Osteoblast (primary cell): ENCODE results near the gene MPST. TPM values are rescaled to one million over a fixed set of nuclear protein-coding genes. Genes with fewer than 3 reads are reported as not detected.

Experiments used
- DNase-seq: peaks from one replicate; pipeline ENCODE4 v3.0.0; 2011; ENCODE audit warnings: low spot score, mixed read lengths; ENCODE audit not compliant: insufficient read length; ENCODE audit errors: missing footprints
- H2AFZ ChIP-seq: 2 replicates; pipeline ENCODE4 v1.6.0; 2011; ENCODE audit warnings: mild to moderate bottlenecking, low read length
- H3K27ac ChIP-seq: 2 replicates; pipeline ENCODE4 v1.5.1; 2011; ENCODE audit warnings: mild to moderate bottlenecking, low read depth, low read length, moderate library complexity
- H3K27me3 ChIP-seq: 2 replicates; pipeline ENCODE4 v1.6.0; 2012; ENCODE audit warnings: mild to moderate bottlenecking, control low read depth, inconsistent platforms, low read length, moderate library complexity; ENCODE audit not compliant: insufficient read depth
- H3K36me3 ChIP-seq: 2 replicates; pipeline ENCODE4 v1.5.1; 2011; ENCODE audit warnings: mild to moderate bottlenecking, low read length, control low read depth, moderate library complexity; ENCODE audit not compliant: insufficient read depth
- H3K4me1 ChIP-seq: 2 replicates; pipeline ENCODE4 v1.5.1; 2011; ENCODE audit warnings: mild to moderate bottlenecking, low read length, control low read depth, moderate library complexity; ENCODE audit not compliant: insufficient read depth
- H3K4me2 ChIP-seq: 2 replicates; pipeline ENCODE4 v1.6.0; 2011; ENCODE audit warnings: mild to moderate bottlenecking, low read length; ENCODE audit not compliant: insufficient read depth
- H3K4me3 ChIP-seq: fragments of 200-600 bp; sonication (generic); 3 replicates; pipeline ENCODE4 v1.5.1; 2012; ENCODE audit warnings: mild to moderate bottlenecking, low read length, inconsistent platforms; ENCODE audit not compliant: insufficient read depth
- H3K79me2 ChIP-seq: 2 replicates; pipeline ENCODE4 v1.6.0; 2012; ENCODE audit warnings: mild to moderate bottlenecking, low read length, control low read depth, inconsistent platforms; ENCODE audit not compliant: insufficient read depth
- H3K9me3 ChIP-seq: 2 replicates; pipeline ENCODE4 v1.5.1; 2011; ENCODE audit warnings: low read depth, low read length, control low read depth
- H4K20me1 ChIP-seq: 2 replicates; pipeline ENCODE4 v1.6.0; 2012; ENCODE audit warnings: mild to moderate bottlenecking, low read length, control low read depth; ENCODE audit not compliant: insufficient read depth
- total RNA-seq: library from RNA; depleted of rRNA; stranded (reverse); fragments of >200 nt; gene quantifications from 2 replicates; pipeline ENCODE4 v1.2.3, GENCODE V29; 2012
- TF ChIP-seq, protein P1 (sequence below): IDR thresholded peaks from 2 replicates; pipeline ENCODE4 v1.5.1; 2011; ENCODE audit warnings: mild to moderate bottlenecking, low read depth, low read length, moderate library complexity; ENCODE audit errors: extremely low read depth

The MPST gene
- total RNA-seq, 1 donor = 91.6 TPM

DNA sequence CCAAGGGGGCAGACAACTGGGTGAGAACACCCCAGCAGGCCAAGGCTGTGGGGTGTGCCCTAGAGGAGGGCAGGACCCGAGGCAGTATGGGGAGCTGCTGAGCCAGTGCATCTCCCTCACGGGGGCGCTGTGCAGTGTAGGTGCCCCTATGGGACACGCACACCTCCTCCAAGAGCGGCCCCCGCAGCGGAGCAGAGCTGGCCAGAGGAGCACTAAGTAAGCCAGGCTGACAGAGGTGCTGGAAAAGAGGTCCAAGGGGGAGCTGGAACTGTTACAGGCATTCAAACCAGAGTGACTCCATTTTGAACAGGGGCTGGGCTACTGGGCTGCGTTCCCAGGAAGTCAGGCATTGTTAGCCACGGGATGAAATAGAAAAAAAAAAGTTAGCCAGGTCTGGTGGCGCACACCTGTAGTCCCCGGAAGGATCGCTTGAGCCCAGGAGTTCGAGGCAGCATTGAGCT lies 42.1 kb upstream of the MPST start:
- TF ChIP-seq, protein P1, sequence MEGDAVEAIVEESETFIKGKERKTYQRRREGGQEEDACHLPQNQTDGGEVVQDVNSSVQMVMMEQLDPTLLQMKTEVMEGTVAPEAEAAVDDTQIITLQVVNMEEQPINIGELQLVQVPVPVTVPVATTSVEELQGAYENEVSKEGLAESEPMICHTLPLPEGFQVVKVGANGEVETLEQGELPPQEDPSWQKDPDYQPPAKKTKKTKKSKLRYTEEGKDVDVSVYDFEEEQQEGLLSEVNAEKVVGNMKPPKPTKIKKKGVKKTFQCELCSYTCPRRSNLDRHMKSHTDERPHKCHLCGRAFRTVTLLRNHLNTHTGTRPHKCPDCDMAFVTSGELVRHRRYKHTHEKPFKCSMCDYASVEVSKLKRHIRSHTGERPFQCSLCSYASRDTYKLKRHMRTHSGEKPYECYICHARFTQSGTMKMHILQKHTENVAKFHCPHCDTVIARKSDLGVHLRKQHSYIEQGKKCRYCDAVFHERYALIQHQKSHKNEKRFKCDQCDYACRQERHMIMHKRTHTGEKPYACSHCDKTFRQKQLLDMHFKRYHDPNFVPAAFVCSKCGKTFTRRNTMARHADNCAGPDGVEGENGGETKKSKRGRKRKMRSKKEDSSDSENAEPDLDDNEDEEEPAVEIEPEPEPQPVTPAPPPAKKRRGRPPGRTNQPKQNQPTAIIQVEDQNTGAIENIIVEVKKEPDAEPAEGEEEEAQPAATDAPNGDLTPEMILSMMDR = peak; percentile 44
- peaks cover 8% of the 10 kb centered on the region for H3K4me1 ChIP-seq
- DNase-seq = peak; percentile 86
- peak overlapping the region; percentile 90 for H3K4me2 ChIP-seq
- H3K27me3 ChIP-seq = peaks cover 4% of the 10 kb centered on the region
- H3K79me2 ChIP-seq = no peaks in the 10 kb centered on the region
- no peaks in the 10 kb centered on the region for H3K9me3 ChIP-seq
- peak overlapping the region; percentile 68 for H3K4me3 ChIP-seq
- no peaks in the 10 kb centered on the region for H3K36me3 ChIP-seq
- no peaks in the 10 kb centered on the region for H4K20me1 ChIP-seq
- peak overlapping the region; percentile 37 for H3K27ac ChIP-seq
- peak overlapping the region; percentile 97 for H2AFZ ChIP-seq

DNA sequence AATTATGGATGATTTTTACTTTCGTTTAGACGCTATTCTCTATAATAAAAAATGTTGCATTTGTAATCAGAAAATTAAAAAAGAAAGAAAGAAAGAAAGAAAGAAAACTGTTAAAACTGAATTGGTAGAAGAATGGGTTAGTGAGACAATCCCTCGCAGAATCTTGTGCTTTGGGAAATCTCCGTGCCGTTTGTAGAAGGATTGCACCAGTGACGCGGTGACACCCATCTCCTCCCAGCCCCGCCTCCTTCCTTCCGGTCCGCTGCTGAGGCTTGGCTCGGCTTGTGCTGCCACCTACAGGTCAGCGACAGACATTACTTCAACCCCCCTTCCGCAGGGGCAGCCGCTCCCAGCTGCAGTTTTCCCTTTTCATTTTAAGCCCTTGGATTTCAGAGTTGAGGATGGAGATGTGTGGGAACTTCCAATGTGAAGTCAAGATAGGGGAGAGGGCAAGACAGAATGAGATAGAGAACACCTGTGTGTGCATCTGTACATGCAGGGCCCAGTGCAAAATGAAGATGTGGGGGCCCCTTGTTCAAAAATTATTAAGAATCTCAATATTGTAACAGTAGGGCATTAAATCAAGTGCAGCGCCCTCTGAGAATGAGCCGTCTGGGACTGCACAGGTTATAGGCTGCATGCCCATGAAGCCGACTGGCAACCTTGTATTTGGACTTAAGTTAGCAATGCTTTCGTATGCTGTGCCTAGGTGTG lies 41.4 kb upstream of the MPST start:
- Histone ChIP-seq H3K4me3 (peak overlapping the region; percentile 68), H3K4me1 (peaks cover 8% of the 10 kb centered on the region), H4K20me1 (no peaks in the 10 kb centered on the region), H3K27ac (peak overlapping the region; percentile 37), H3K27me3 (peaks cover 8% of the 10 kb centered on the region), H3K4me2 (peak overlapping the region; percentile 90), H3K36me3 (no peaks in the 10 kb centered on the region), H3K79me2 (no peaks in the 10 kb centered on the region), H3K9me3 (no peaks in the 10 kb centered on the region), H2AFZ (peak overlapping the region; percentile 97)
- TF ChIP-seq, protein P1 = peak; percentile 88
- DNase-seq = peak; percentile 96

DNA sequence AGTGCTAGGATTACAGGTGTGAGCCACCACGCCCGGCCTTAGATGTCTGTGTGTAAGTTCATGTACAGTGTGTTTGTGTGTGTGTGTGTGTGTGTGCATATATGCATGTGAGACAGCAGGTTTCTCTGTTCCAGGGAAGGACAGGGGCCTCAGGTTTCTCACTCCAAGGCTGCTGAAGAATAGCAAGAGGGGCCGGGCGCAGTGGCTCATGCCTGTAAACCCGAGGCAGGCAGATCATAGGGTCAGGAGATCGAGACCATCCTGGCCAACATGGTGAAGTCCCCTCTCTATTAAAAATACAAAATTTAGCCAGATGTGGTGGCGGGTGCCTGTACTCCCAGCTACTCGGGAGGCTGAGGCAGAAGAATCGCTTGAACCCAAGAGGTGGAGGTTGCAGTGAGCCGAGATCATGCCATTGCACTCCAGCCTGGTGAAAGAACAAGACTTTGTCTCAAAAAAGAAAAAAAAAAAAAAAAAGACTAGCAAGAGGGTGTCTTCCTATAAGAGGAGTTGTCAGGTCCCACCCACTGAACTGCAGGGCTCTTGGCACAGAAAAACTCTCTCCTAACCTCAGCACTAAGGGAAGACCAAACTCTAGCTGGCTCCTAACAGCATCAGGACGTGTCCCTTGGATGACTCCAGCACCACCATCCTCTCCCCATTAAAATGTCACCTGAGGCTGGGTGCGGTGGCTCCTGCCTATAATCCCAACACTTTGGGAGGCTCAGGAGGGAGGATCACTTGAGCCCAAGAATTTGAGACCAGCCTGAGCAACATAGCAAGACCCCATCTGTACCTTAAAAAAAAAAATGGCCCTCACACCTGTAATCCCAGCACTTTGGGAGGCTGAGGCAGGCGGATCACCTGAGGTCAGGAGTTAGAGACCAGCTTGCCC lies 40.3 kb upstream of the MPST start:
- H3K4me3 ChIP-seq = no peak overlapping the region
- peaks cover 8% of the 10 kb centered on the region for H3K4me1 ChIP-seq
- TF ChIP-seq, protein P1 = no peak
- no peak for DNase-seq
- H3K36me3 ChIP-seq = no peaks in the 10 kb centered on the region
- no peak overlapping the region for H2AFZ ChIP-seq
- no peaks in the 10 kb centered on the region for H4K20me1 ChIP-seq
- no peak overlapping the region for H3K27ac ChIP-seq
- no peak overlapping the region for H3K4me2 ChIP-seq
- H3K9me3 ChIP-seq = no peaks in the 10 kb centered on the region
- peaks cover 15% of the 10 kb centered on the region for H3K27me3 ChIP-seq
- no peaks in the 10 kb centered on the region for H3K79me2 ChIP-seq
